A375 (cell line): ENCODE measurements around the gene ERVV-1. TPM values are rescaled to one million over a fixed set of nuclear protein-coding genes. Genes with fewer than 3 reads are reported as not detected.

Experiments used
- total RNA-seq: library from RNA; depleted of rRNA; stranded (reverse); fragments of >200 nt; shearing (Covaris generic); gene quantifications from 2 replicates; pipeline ENCODE4 v1.2.3, GENCODE V29; 2014; rRNA removed

ERVV-1 gene
- not detected in 2 replicates for total RNA-seq

DNA sequence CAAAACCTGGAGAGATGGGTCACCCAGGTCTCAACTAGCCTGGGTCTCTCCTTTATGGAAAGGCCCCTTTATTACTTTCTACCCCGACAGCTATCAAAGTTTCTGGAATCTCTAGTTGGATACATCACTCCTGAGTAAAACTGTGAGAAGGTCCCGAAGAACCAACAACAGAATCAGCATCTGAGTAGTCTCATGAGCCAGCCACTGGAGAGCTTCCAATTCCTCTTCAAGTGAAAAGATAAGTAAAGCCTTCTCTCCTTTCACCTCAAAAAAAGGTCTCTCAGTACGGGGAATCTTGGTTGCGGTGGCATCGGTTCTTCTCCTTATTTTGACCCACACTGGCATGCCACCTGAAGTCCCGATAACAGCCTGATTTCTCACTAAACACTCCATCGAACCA is at the start of gene ERVV-1:
TSS of gene ERVV-1 (plus strand) at position 301 of the 400 bp plus-strand sequence. CDS start 170 bp downstream, outside the sequence.

Other genes starting within 250 kb of the ERVV-1 start
- 2.0 and 3.9 TPM in 2 replicates for gene ZNF600, start 227.1 kb upstream of the ERVV-1 start, total RNA-seq
- gene ZNF28, start 192.3 kb upstream of the ERVV-1 start, total RNA-seq = 9.6 and 10.2 TPM in 2 replicates
- 18.0 and 20.5 TPM in 2 replicates for gene ZNF468, start 156.3 kb upstream of the ERVV-1 start, total RNA-seq
- 19.3 and 20.1 TPM in 2 replicates for gene ZNF320, start 116.3 kb upstream of the ERVV-1 start, total RNA-seq
- gene ZNF888, start 90.5 kb upstream of the ERVV-1 start, total RNA-seq = 2.7 and 4.0 TPM in 2 replicates
- gene ZNF816, start 51.0 kb upstream of the ERVV-1 start, total RNA-seq = 3.6 and 7.1 TPM in 2 replicates
- not detected in 2 replicates for gene ERVV-2, start 30.8 kb downstream of the ERVV-1 start, total RNA-seq
- gene ZNF160, start 89.5 kb downstream of the ERVV-1 start, total RNA-seq = 18.1 and 20.4 TPM in 2 replicates
- 0.82 and 1.1 TPM in 2 replicates for gene ZNF415, start 119.0 kb downstream of the ERVV-1 start, total RNA-seq
- gene ZNF347, start 145.1 kb downstream of the ERVV-1 start, total RNA-seq = 4.5 and 6.8 TPM in 2 replicates
- 0.93 and 0.94 TPM in 2 replicates for gene ZNF665, start 179.4 kb downstream of the ERVV-1 start, total RNA-seq
- 10.1 and 11.0 TPM in 2 replicates for gene ZNF677, start 241.0 kb downstream of the ERVV-1 start, total RNA-seq
- gene VN1R2, start 244.4 kb downstream of the ERVV-1 start, total RNA-seq = not detected in 2 replicates